IgD-negative memory B cell (primary cell): ENCODE measurements around the gene MFNG. TPM values are rescaled to one million over a fixed set of nuclear protein-coding genes. Genes with fewer than 3 reads are reported as not detected.
A peak's percentile ranks its signal among the peaks of the same experiment; 100 is the strongest.

Experiments
- H3K27ac Mint-ChIP-seq, 3 donors: one replicate each; pipeline ENCODE4 v1.8.0; 2020 to 2022; ENCODE audit warnings: mild to moderate bottlenecking in 3 of 3, mixed read lengths in 3 of 3, moderate library complexity in 1 of 3
- H3K27me3 Mint-ChIP-seq: one replicate; pipeline ENCODE4 v1.8.0; 2021; ENCODE audit warnings: mixed read lengths
- H3K36me3 Mint-ChIP-seq: one replicate; pipeline ENCODE4 v1.8.0; 2020; ENCODE audit warnings: mild to moderate bottlenecking, mixed read lengths
- H3K4me1 Mint-ChIP-seq, 3 donors: one replicate each; pipeline ENCODE4 v1.8.0; 2020 to 2022; ENCODE audit warnings: mixed read lengths in 3 of 3, mild to moderate bottlenecking in 1 of 3
- H3K4me3 Mint-ChIP-seq, 4 donors: one replicate each; pipeline ENCODE4 v1.8.0; 2020 to 2022; ENCODE audit warnings: mild to moderate bottlenecking in 4 of 4, mixed read lengths in 4 of 4, moderate library complexity in 3 of 4
- H3K9me3 Mint-ChIP-seq, 3 donors: one replicate each; pipeline ENCODE4 v1.8.0; 2020 to 2021; ENCODE audit warnings: mixed read lengths in 3 of 3, mild to moderate bottlenecking in 1 of 3
- polyA plus RNA-seq: library from polyadenylated mRNA; unstranded; fragments of 300-500 nt; fragmentation: Illumina TruSeq; gene quantifications from one replicate; pipeline ENCODE4 v1.2.3, GENCODE V29; 2021

Gene MFNG
- polyA plus RNA-seq, 1 donor from 2014 or later: 212 TPM

- Mint-ChIP-seq H3K4me3 (no peak overlapping the region), H3K4me1 (peaks cover 0 to 5% (median 0%) of the 10 kb centered on the region in 3 donors), H3K36me3 (no peaks in the 10 kb centered on the region), H3K9me3 (no peaks in the 10 kb centered on the region), H3K27me3 (peaks cover 16% of the 10 kb centered on the region), H3K27ac (peak overlapping the region in 1 of 3 donors; percentile 57)
These were observed 18.8 kb upstream of the MFNG start for GRCh38 chr22:37504964-37505363.

GRCh38 chr22:37503850-37504249 lies 17.7 kb upstream of the MFNG start:
- Mint-ChIP-seq H3K27ac (peak overlapping the region in 2 of 3 donors; percentile 62 to 63), H3K9me3 (no peaks in the 10 kb centered on the region), H3K36me3 (no peaks in the 10 kb centered on the region), H3K27me3 (peaks cover 18% of the 10 kb centered on the region), H3K4me3 (no peak overlapping the region), H3K4me1 (peaks cover 0 to 5% (median 0%) of the 10 kb centered on the region in 3 donors)

- H3K4me3 Mint-ChIP-seq: no peak overlapping the region
- H3K27me3 Mint-ChIP-seq: peaks cover 22% of the 10 kb centered on the region
- no peaks in the 10 kb centered on the region for H3K36me3 Mint-ChIP-seq
- no peaks in the 10 kb centered on the region for H3K9me3 Mint-ChIP-seq
- peaks cover 0 to 8% (median 0%) of the 10 kb centered on the region in 3 donors for H3K4me1 Mint-ChIP-seq
- H3K27ac Mint-ChIP-seq: peak overlapping the region in 1 of 3 donors; percentile 62
These were observed 17.0 kb upstream of the MFNG start for GRCh38 chr22:37503183-37503683.

- no peak overlapping the region for H3K27ac Mint-ChIP-seq
- no peaks in the 10 kb centered on the region for H3K36me3 Mint-ChIP-seq
- peaks cover 17% of the 10 kb centered on the region for H3K27me3 Mint-ChIP-seq
- no peak overlapping the region for H3K4me3 Mint-ChIP-seq
- peaks cover 0 to 8% (median 3%) of the 10 kb centered on the region in 3 donors for H3K4me1 Mint-ChIP-seq
- H3K9me3 Mint-ChIP-seq: no peaks in the 10 kb centered on the region
These were observed 16.4 kb upstream of the MFNG start for GRCh38 chr22:37502342-37503182.

GRCh38 chr22:37501610-37502341 lies 15.6 kb upstream of the MFNG start:
- no peak overlapping the region for H3K27ac Mint-ChIP-seq
- H3K9me3 Mint-ChIP-seq: no peaks in the 10 kb centered on the region
- peaks cover 22% of the 10 kb centered on the region for H3K27me3 Mint-ChIP-seq
- no peak overlapping the region for H3K4me3 Mint-ChIP-seq
- H3K36me3 Mint-ChIP-seq: no peaks in the 10 kb centered on the region
- H3K4me1 Mint-ChIP-seq: peaks cover 0 to 8% (median 3%) of the 10 kb centered on the region in 3 donors

- Mint-ChIP-seq H3K27ac (no peak overlapping the region), H3K36me3 (no peaks in the 10 kb centered on the region), H3K9me3 (no peaks in the 10 kb centered on the region), H3K27me3 (peaks cover 24% of the 10 kb centered on the region), H3K4me1 (peaks cover 0 to 8% (median 3%) of the 10 kb centered on the region in 3 donors), H3K4me3 (no peak overlapping the region)
These were observed 14.8 kb upstream of the MFNG start for GRCh38 chr22:37500745-37501609.

GRCh38 chr22:37499789-37500540 lies 13.8 kb upstream of the MFNG start:
- Mint-ChIP-seq H3K4me3 (peak overlapping the region in 1 of 4 donors; percentile 57), H3K27ac (no peak overlapping the region), H3K4me1 (peaks cover 0 to 8% (median 3%) of the 10 kb centered on the region in 3 donors), H3K9me3 (no peaks in the 10 kb centered on the region), H3K27me3 (peaks cover 27% of the 10 kb centered on the region), H3K36me3 (no peaks in the 10 kb centered on the region)

GRCh38 chr22:37499027-37499707 lies 13.0 kb upstream of the MFNG start:
- peaks cover 0 to 8% (median 3%) of the 10 kb centered on the region in 3 donors for H3K4me1 Mint-ChIP-seq
- H3K4me3 Mint-ChIP-seq: peak overlapping the region in 1 of 4 donors; percentile 57
- H3K27ac Mint-ChIP-seq: no peak overlapping the region
- H3K9me3 Mint-ChIP-seq: no peaks in the 10 kb centered on the region
- H3K36me3 Mint-ChIP-seq: no peaks in the 10 kb centered on the region
- H3K27me3 Mint-ChIP-seq: peaks cover 26% of the 10 kb centered on the region

GRCh38 chr22:37498289-37498909 lies 12.2 kb upstream of the MFNG start:
- Mint-ChIP-seq H3K4me1 (peaks cover 0 to 7% (median 7%) of the 10 kb centered on the region in 3 donors), H3K27ac (no peak overlapping the region), H3K4me3 (peak overlapping the region in 1 of 4 donors; percentile 54), H3K27me3 (peaks cover 25% of the 10 kb centered on the region), H3K9me3 (no peaks in the 10 kb centered on the region), H3K36me3 (no peaks in the 10 kb centered on the region)

GRCh38 chr22:37497062-37497599 lies 10.9 kb upstream of the MFNG start:
- H3K9me3 Mint-ChIP-seq: no peaks in the 10 kb centered on the region
- H3K27me3 Mint-ChIP-seq: peaks cover 26% of the 10 kb centered on the region
- no peaks in the 10 kb centered on the region for H3K36me3 Mint-ChIP-seq
- H3K4me3 Mint-ChIP-seq: peak overlapping the region in 1 of 4 donors; percentile 62
- H3K4me1 Mint-ChIP-seq: peaks cover 0 to 10% (median 7%) of the 10 kb centered on the region in 3 donors
- no peak overlapping the region for H3K27ac Mint-ChIP-seq

- Mint-ChIP-seq H3K36me3 (no peaks in the 10 kb centered on the region), H3K27ac (no peak overlapping the region), H3K27me3 (peaks cover 26% of the 10 kb centered on the region), H3K4me3 (no peak overlapping the region), H3K9me3 (no peaks in the 10 kb centered on the region), H3K4me1 (peaks cover 0 to 12% (median 8%) of the 10 kb centered on the region in 3 donors)
These were observed 10.5 kb upstream of the MFNG start for GRCh38 chr22:37496651-37497050.

- H3K27ac Mint-ChIP-seq: no peak overlapping the region
- peaks cover 18% of the 10 kb centered on the region for H3K27me3 Mint-ChIP-seq
- H3K4me1 Mint-ChIP-seq: peaks cover 0 to 13% (median 7%) of the 10 kb centered on the region in 3 donors
- no peaks in the 10 kb centered on the region for H3K9me3 Mint-ChIP-seq
- peaks cover 2% of the 10 kb centered on the region for H3K36me3 Mint-ChIP-seq
- peak overlapping the region in 1 of 4 donors; percentile 5 for H3K4me3 Mint-ChIP-seq
These were observed 7.8 kb upstream of the MFNG start for GRCh38 chr22:37493979-37494378.
